IPS DF 6.9 (cell line): ENCODE data around the gene PPP1R9B.

Experiments used
- DNase-seq: peaks from one replicate; pipeline ENCODE4 v3.0.0-alpha.2; 2013; ENCODE audit warnings: low read depth, low spot score
- H3K27ac ChIP-seq: one replicate; pipeline ENCODE4 v1.5.1; 2013; ENCODE audit warnings: low read length, control low read depth
- H3K27me3 ChIP-seq: 2 replicates; pipeline ENCODE4 v1.6.1; 2013; ENCODE audit warnings: mild to moderate bottlenecking, low read length; ENCODE audit not compliant: control insufficient read depth, insufficient read depth
- H3K36me3 ChIP-seq: 2 replicates; pipeline ENCODE4 v1.6.1; 2013; ENCODE audit warnings: low read length; ENCODE audit not compliant: control insufficient read depth, insufficient read depth
- H3K4me1 ChIP-seq: 2 replicates; pipeline ENCODE4 v1.6.1; 2013; ENCODE audit warnings: low read length; ENCODE audit not compliant: control insufficient read depth, insufficient read depth
- H3K4me3 ChIP-seq: 2 replicates; pipeline ENCODE4 v1.5.1; 2013; ENCODE audit warnings: mild to moderate bottlenecking, low read length
- H3K9me3 ChIP-seq: 2 replicates; pipeline ENCODE4 v1.6.1; 2013; ENCODE audit warnings: low read length, inconsistent platforms; ENCODE audit not compliant: control insufficient read depth, insufficient read depth
- WGBS: extraction: QIAGEN DNeasy Blood & Tissue Kit; methylation state at CpG from one replicate; pipeline ENCODE4 v1.1.7; 2013; ENCODE audit warnings: mixed read lengths, missing lambda C conversion rate; ENCODE audit not compliant: insufficient read length, insufficient coverage; 5-methylcytosine and 5-hydroxymethylcytosine counted together

The PPP1R9B gene

DNA sequence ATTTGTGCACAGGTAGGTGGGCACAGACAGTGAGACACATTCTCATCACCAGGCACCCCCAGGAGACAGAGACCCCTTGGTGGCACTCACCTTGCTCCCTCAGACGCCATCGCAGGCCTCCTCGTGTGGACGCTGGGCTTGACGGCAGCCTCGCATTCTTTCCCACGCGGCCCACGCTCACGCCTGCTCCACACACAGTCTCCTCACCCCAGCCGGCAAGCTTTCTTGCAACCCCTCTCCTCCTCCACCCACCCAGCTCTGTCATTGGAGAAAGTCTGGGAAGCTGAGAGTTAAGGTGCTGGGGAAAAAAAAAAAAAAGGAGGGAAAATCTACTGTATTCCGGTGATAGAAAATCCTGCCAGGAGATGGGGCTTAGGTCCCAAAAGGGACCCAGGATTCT lies 30.1 kb upstream of the PPP1R9B start:
- Histone ChIP-seq H3K27ac (no peak overlapping the region), H3K36me3 (peaks cover 5% of the 10 kb centered on the region; the same call in 1 of the 2 replicates), H3K27me3 (no peaks in the 10 kb centered on the region), H3K9me3 (no peaks in the 10 kb centered on the region), H3K4me1 (peaks cover 5% of the 10 kb centered on the region; the same call in 1 of the 2 replicates), H3K4me3 (no peak overlapping the region)
- WGBS: no CpG with 5 or more reads among the region's 12 CpGs
- no peak for DNase-seq

DNA sequence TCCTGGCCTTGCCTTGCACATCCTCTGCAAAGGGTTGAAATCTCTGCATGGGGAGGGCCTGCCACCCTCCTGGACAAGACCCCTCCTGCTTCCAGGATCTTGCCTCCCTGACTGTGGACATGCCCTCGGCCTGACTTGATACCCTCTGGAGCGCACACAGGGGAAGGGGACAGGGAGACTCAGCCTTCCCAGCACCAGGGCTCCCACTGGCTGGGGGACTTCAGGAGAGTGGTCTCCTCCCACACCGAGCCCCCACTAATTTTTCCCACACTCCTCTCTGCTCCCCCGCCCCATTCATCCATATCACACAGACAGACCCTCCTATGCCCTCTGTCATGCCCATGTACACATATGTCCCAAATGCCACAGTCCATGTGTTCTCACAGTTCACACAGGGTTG lies 29.6 kb upstream of the PPP1R9B start:
- H3K4me3 ChIP-seq: no peak overlapping the region
- WGBS: no CpG with 5 or more reads among the region's 4 CpGs
- H3K36me3 ChIP-seq: 0 out of 2 replicates have a peak, but pooled peaks cover 2% of the 10 kb centered on the region
- H3K4me1 ChIP-seq: peaks cover 5% of the 10 kb centered on the region; the same call in 1 of the 2 replicates
- no peak for DNase-seq
- no peaks in the 10 kb centered on the region for H3K27me3 ChIP-seq
- H3K27ac ChIP-seq: no peak overlapping the region
- H3K9me3 ChIP-seq: no peaks in the 10 kb centered on the region

GRCh38 chr17:50177983-50178834 lies 27.7 kb upstream of the PPP1R9B start:
- peak overlapping the region; percentile 4; the same call in 1 of the 2 replicates for H3K4me3 ChIP-seq

GRCh38 chr17:50177476-50177875 lies 27.0 kb upstream of the PPP1R9B start:
- peaks cover 4% of the 10 kb centered on the region; the same call in 1 of the 2 replicates for H3K4me1 ChIP-seq
- H3K27ac ChIP-seq: no peak overlapping the region

More at GRCh38 chr17:50177983-50178834, 27.7 kb upstream of the PPP1R9B start:
- H3K9me3 ChIP-seq: no peaks in the 10 kb centered on the region
- peaks cover 4% of the 10 kb centered on the region; the same call in 1 of the 2 replicates for H3K4me1 ChIP-seq
- DNase-seq: no peak
- H3K36me3 ChIP-seq: no peaks in the 10 kb centered on the region
- H3K27me3 ChIP-seq: no peaks in the 10 kb centered on the region
- H3K27ac ChIP-seq: no peak overlapping the region
- WGBS: no CpG with 5 or more reads among the region's 22 CpGs

DNA sequence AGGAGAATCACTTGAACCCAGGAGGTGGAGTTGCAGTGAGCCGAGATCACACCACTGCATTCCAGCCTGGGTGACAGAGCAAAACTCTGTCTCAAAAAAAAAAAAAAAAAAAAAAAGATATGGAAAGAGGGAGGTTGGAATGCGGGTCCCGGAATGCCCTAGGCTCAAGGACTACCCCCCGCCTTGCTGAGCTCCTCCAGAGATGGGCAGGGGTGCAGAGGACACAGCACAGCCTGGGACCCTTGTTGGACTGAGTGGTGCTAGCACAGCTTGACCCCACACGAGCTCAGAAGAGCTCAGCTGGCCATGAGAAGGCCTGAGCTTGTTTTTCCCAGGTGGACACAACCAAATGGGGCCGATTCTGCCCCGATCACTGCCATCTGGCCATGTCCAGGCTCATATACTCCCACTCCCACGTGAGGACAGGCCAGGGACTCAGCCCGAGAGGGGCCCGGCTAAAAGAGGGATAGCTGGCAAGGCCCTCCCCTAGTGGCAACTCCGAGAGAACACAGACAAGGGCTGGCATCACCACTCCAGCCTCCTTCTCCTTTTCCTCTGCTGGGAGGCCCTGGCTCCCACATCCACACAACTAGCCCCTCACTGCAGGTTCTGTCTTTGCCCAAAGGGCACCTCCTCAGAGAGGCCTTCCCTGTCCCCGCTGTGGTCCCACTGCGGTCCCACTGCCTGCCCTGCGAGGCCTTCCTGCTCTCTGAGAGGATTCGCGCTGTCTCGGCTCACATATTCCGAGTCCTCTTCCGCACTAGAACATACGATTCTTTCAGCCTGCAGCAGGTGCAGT lies 26.3 kb upstream of the PPP1R9B start:
- Histone ChIP-seq H3K27ac (no peak overlapping the region), H3K9me3 (no peaks in the 10 kb centered on the region), H3K4me3 (no peak overlapping the region), H3K36me3 (no peaks in the 10 kb centered on the region), H3K27me3 (no peaks in the 10 kb centered on the region), H3K4me1 (peaks cover 4% of the 10 kb centered on the region; the same call in 1 of the 2 replicates)
- no peak for DNase-seq
- no CpG with 5 or more reads among the region's 20 CpGs for WGBS

More at GRCh38 chr17:50177476-50177875, 27.0 kb upstream of the PPP1R9B start:
- no CpG with 5 or more reads among the region's 10 CpGs for WGBS
- no peak for DNase-seq
- Histone ChIP-seq H3K27me3 (no peaks in the 10 kb centered on the region), H3K4me3 (no peak overlapping the region), H3K9me3 (no peaks in the 10 kb centered on the region), H3K36me3 (no peaks in the 10 kb centered on the region)

DNA sequence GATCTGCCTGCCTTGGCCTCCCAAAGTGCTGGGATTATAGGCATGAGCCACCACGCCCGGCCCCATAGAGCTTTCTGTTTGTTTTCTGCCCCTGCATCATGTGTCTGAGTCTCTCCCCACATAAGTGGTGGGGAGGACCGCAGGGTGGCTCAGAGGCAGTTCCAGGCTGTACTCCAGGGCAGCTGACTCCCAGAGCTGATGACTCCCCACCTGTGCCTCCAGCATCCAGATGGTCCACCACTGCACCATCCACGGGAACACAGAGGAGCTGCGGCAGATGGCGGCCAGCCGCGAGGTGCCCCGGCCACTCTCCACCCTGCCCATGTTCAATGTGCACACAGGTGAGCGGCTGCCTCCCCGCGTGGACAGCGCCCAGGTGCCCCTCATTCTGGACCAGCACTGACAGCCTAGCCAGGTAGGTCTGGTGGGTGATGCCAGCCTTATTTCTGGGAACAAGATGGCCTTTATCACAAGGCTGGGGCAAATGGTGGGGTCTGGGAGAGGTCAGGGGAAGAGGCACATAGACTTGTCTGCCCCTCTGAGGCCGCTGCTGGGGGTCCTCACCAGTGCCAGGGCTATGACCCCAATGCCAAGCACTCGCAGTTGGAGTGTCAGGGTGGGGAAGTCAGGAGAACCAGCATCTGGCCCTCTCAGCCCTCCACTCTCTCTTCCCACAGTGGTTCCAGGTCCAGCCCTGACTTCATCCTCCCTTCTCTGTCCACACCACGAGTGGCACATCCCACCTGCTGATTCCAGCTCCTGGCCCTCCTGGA lies 24.7 kb upstream of the PPP1R9B start:
- Histone ChIP-seq H3K27me3 (no peaks in the 10 kb centered on the region), H3K4me3 (no peak overlapping the region), H3K27ac (no peak overlapping the region), H3K9me3 (no peaks in the 10 kb centered on the region), H3K36me3 (no peaks in the 10 kb centered on the region), H3K4me1 (0 out of 2 replicates have a peak, but pooled peaks cover 4% of the 10 kb centered on the region)
- no peak for DNase-seq
- whole genome bisulfite sequencing: no CpG with 5 or more reads among the region's 16 CpGs

GRCh38 chr17:50174444-50174843 lies 24.0 kb upstream of the PPP1R9B start:
- Histone ChIP-seq H3K27ac (no peak overlapping the region), H3K27me3 (no peaks in the 10 kb centered on the region), H3K4me3 (no peak overlapping the region), H3K9me3 (no peaks in the 10 kb centered on the region), H3K4me1 (0 out of 2 replicates have a peak, but pooled peaks cover 4% of the 10 kb centered on the region), H3K36me3 (no peaks in the 10 kb centered on the region)
- WGBS: no CpG with 5 or more reads among the region's 6 CpGs
- no peak for DNase-seq

DNA sequence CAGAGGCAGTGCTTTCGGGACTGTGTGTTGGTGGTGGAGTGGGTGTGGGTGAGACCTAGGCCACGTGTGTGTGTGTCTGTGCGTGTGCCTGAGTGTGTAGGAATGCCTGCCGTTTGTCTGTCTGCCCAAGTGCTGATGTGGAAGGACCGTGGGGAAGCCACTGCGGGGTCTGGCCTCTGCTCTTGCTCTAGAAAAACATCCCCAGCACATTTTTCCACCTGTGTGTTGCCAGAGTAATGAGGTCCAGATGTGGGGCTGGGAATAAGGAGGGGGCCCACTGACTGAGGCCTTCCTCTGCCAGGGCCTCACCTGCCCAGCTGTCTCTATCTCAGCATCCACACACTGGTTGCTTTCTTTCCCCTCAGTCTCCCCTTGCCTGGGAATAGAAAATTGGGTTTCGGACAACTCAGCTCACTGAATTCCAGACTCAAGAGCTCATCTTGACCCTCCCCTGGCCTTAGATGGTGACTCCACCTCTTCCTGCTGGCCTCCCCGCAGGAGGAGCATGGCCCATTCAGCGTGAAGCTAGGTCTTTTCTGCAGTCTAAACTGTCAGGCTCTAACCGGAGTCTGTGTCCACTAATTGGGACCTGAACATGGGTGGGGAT lies 23.0 kb upstream of the PPP1R9B start:
- no peak for DNase-seq
- Histone ChIP-seq H3K27ac (no peak overlapping the region), H3K4me3 (no peak overlapping the region), H3K9me3 (no peaks in the 10 kb centered on the region), H3K4me1 (0 out of 2 replicates have a peak, but pooled peaks cover 4% of the 10 kb centered on the region), H3K36me3 (no peaks in the 10 kb centered on the region), H3K27me3 (no peaks in the 10 kb centered on the region)
- no CpG with 5 or more reads among the region's 10 CpGs for WGBS

GRCh38 chr17:50172936-50173334 lies 22.5 kb upstream of the PPP1R9B start:
- H3K4me3 ChIP-seq: no peak overlapping the region
- H3K27ac ChIP-seq: no peak overlapping the region
- H3K4me1 ChIP-seq: 0 out of 2 replicates have a peak, but pooled peaks cover 4% of the 10 kb centered on the region
- no peaks in the 10 kb centered on the region for H3K9me3 ChIP-seq
- H3K36me3 ChIP-seq: no peaks in the 10 kb centered on the region
- H3K27me3 ChIP-seq: no peaks in the 10 kb centered on the region
- DNase-seq: no peak
- WGBS: no CpG with 5 or more reads among the region's 6 CpGs
